A549 (cell line): ENCODE results near the gene SLC6A12. TPM values are rescaled to one million over a fixed set of nuclear protein-coding genes. Genes with fewer than 3 reads are reported as not detected.

Experiments used
- ATAC-seq, 2 experiments: fragments of 200-7000 bp in 1 of 2; fragments of >200 bp in 1 of 2; cut with Nextera tagmentation in 1 of 2; cut with Tn5 transposase in 1 of 2; 3 replicates each; pipeline versions ENCODE4 v1.8.0 to v1.9.1; 2018 to 2020; ENCODE audit warnings: mild to moderate bottlenecking in 1 of 2, moderate library complexity in 1 of 2
- CTCF ChIA-PET: fragments of 300-600 bp; sonication (Branson Sonifier 250); formaldehyde crosslinking; extraction: SDS; loops from one replicate; lab custom pipeline; 2021; ENCODE audit warnings: antibody characterized with exemption, inconsistent platforms; lab: Yijun Ruan, JAX
- POLR2A ChIA-PET: fragments of 350-600 bp; formaldehyde crosslinking; extraction: SDS; loops from one replicate; lab custom pipeline; 2021; ENCODE audit warnings: antibody characterized with exemption, inconsistent platforms; lab: Yijun Ruan, JAX
- DNase-seq, 2 experiments: peaks; one replicate each; pipeline versions ENCODE4 v3.0.0 to v3.0.0-alpha.2; 2011 to 2016; ENCODE audit warnings: low read depth in 1 of 2, low spot score in 1 of 2
- FAIRE-seq: peaks from 2 replicates; lab custom pipeline; 2011; peaks lifted over from hg19 to GRCh38; lab: Jason Lieb, UNC
- H3K27ac ChIP-seq, 2 experiments: fragments of >200 bp; sonication (Bioruptor Twin); formaldehyde crosslinking; 3 replicates each; pipeline ENCODE4 v1.5.1; 2016 to 2017
- H3K4me1 ChIP-seq: fragments of >200 bp; sonication (Bioruptor Twin); formaldehyde crosslinking; 3 replicates; pipeline ENCODE4 v1.6.1; 2016
- H3K4me2 ChIP-seq: fragments of >200 bp; sonication (Bioruptor Twin); formaldehyde crosslinking; 3 replicates; pipeline ENCODE4 v1.6.1; 2016
- H3K4me3 ChIP-seq: fragments of >200 bp; sonication (Bioruptor Twin); formaldehyde crosslinking; 3 replicates; pipeline ENCODE4 v1.5.1; 2016
- H3K9me3 ChIP-seq: fragments of >200 bp; sonication (Bioruptor Twin); formaldehyde crosslinking; 3 replicates; pipeline ENCODE4 v1.6.1; 2016
- CHD4 ChIP-seq: fragments of 200-600 bp; sonication (generic); IDR thresholded peaks from 2 replicates; pipeline ENCODE4 v1.6.1; 2016; ENCODE audit warnings: antibody characterized with exemption, mild to moderate bottlenecking, borderline replicate concordance
- EHMT2 ChIP-seq: fragments of 200-600 bp; sonication (generic); IDR thresholded peaks from 2 replicates; pipeline ENCODE4 v1.6.1; 2016; ENCODE audit warnings: antibody characterized with exemption, low read depth, mild to moderate bottlenecking, moderate library complexity
- FOSL2 ChIP-seq, 2 experiments: fragments of 450-650 bp in 1 of 2; fragments of >200 bp in 1 of 2; sonication (Bioruptor Twin) in 1 of 2; formaldehyde crosslinking; IDR thresholded peaks; 2 replicates each; pipeline versions ENCODE4 v1.5.0 to v1.6.1; 2016 to 2020; ENCODE audit warnings: mild to moderate bottlenecking in 1 of 2, moderate library complexity in 1 of 2
- GATA3 ChIP-seq: IDR thresholded peaks from 2 replicates; pipeline ENCODE4 v1.6.1; 2012; ENCODE audit warnings: borderline replicate concordance
- HEYL ChIP-seq: fragments of 250-450 bp; sonication (Bioruptor Pico); IDR thresholded peaks from 2 replicates; pipeline ENCODE4 v1.8.0; 2021; ENCODE audit warnings: mild to moderate bottlenecking, moderate library complexity
- JUN ChIP-seq, 2 experiments: fragments of >200 bp; sonication (Bioruptor Twin); formaldehyde crosslinking; IDR thresholded peaks; 2 replicates in 1 of 2; 3 replicates in 1 of 2; pipeline ENCODE4 v1.6.1; 2016 to 2017
- KDM5A ChIP-seq: fragments of 200-600 bp; sonication (generic); IDR thresholded peaks from 2 replicates; pipeline ENCODE4 v1.6.1; 2016; ENCODE audit warnings: antibody characterized with exemption, mild to moderate bottlenecking
- NR3C1 ChIP-seq: fragments of >200 bp; sonication (Bioruptor Twin); formaldehyde crosslinking; IDR thresholded peaks from 3 replicates; pipeline ENCODE4 v1.6.1; 2017
- POLR2A ChIP-seq: IDR thresholded peaks from 2 replicates; pipeline ENCODE4 v1.6.1; 2012; ENCODE audit warnings: mild to moderate bottlenecking, low read length
- RFX5 ChIP-seq: fragments of 450-650 bp; IDR thresholded peaks from 2 replicates; pipeline ENCODE4 v1.7.1; 2014; ENCODE audit warnings: antibody characterized with exemption, mild to moderate bottlenecking, moderate library complexity
- RNF2 ChIP-seq: fragments of 200-600 bp; sonication (generic); IDR thresholded peaks from 2 replicates; pipeline ENCODE4 v1.6.1; 2016; ENCODE audit warnings: low read depth, mild to moderate bottlenecking, antibody characterized with exemption, moderate library complexity, borderline replicate concordance
- ZFP36 ChIP-seq: fragments of 450-650 bp; IDR thresholded peaks from 2 replicates; pipeline ENCODE4 v1.6.1; 2014; ENCODE audit warnings: borderline replicate concordance; ENCODE audit not compliant: partially characterized antibody
- ZNF302 ChIP-seq: fragments of 250-450 bp; sonication (Bioruptor Pico); IDR thresholded peaks from 2 replicates; pipeline ENCODE4 v1.9.0; 2021; ENCODE audit warnings: inconsistent platforms, mild to moderate bottlenecking, moderate library complexity
- WGBS: methylation state at CpG from one replicate; pipeline ENCODE4 v1.1.6; 2017; ENCODE audit errors: missing lambda C conversion rate; 5-methylcytosine and 5-hydroxymethylcytosine counted together
- polyA plus RNA-seq, 4 experiments: library from polyadenylated mRNA; depleted of rRNA in 3 of 4; stranded (reverse); fragments of >200 nt; fragmentation: RNase III in 1 of 4; extraction: RNeasy Plus Mini Kit Qiagen cat#74134 plus additional on column Dnase treatment in 1 of 4; gene quantifications; 2 replicates in 3 of 4; 3 replicates in 1 of 4; pipeline ENCODE4 v1.2.3, GENCODE V29; 2011 to 2017
- TF ChIP-seq, protein P1 (sequence below): fragments of 150-350 bp; IDR thresholded peaks from 2 replicates; pipeline ENCODE4 v1.6.1; 2014; ENCODE audit warnings: low read depth, mild to moderate bottlenecking, low read length

The SLC6A12 gene
- polyA plus RNA-seq, 2 of the 4 experiments (the other 2 are of a cell fraction): 0.78 to 4.4 TPM

DNA sequence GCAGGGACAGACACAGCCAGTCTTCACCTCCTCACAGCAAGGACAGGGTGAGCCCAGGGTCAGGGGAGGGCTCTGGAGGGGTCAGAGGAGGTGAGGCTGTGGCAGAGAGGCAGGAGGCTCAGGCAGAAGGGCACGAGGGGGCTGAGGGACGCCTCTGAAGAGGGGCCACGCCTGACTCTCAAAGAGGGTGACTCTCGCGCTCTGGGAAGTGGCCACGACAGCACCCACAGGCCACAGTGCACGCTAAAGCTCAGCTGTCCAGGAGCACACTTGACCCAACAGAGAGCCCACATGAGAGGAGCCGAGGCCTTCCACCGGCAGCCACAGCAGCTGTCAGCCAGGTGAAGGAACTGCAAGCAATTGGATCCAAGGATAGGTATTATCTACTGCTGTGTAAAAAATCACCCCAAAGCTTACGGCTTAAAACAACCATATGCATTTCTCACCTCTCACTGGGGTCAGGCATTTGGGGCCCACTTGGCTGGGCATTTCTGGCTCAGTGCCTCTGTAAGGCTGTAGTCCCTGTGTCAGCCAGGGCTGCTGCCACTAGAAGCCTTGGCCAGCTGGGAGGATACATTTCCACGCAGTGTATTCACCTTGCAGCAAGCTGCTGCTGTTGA lies 27.8 kb downstream of the SLC6A12 start:
- H3K4me1 ChIP-seq: peaks cover 11% of the 10 kb centered on the region
- H3K4me3 ChIP-seq: no peak overlapping the region
- 75% methylated on average over 11 of the region's 11 CpGs for WGBS
- H3K4me2 ChIP-seq: no peak overlapping the region
- H3K9me3 ChIP-seq: no peaks in the 10 kb centered on the region
- FAIRE-seq (no peak), DNase-seq (no peak), ATAC-seq (no peak)
- POLR2A ChIA-PET: no interaction called here
- CTCF ChIA-PET: interaction anchor here (0.6 to 2.1 kb wide), 5 partner anchors 8 to 33 kb away, joined by 3 to 11 read pairs (median 3); no protein-coding TSS in a partner anchor
- TF ChIP-seq EHMT2: no peak
- TF ChIP-seq POLR2A: no peak
- no peak overlapping the region for H3K27ac ChIP-seq

DNA sequence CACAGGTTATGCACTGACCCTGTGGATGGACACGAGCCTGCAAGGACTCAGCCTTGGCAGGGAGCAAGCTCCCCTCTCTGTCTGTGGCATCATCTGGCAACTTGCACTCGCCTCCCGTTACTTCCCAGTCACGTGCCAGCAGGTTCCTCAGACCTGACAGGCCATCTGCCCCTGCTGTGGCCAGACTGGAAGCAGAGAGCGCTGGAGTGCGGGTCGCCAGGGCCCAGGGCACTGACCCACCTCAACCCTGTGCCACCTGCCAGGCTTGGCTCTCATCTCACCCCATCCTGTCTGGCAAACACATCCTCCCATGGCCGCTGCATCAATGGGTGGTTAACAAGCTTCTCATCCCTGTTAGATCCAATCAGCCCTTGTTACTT lies 28.4 kb downstream of the SLC6A12 start:
- no peak for ATAC-seq
- TF ChIP-seq JUN (IDR thresholded peaks at IDR 0.05) (no peak), RFX5 (no peak), CHD4 (no peak), ZNF302 (CRISPR knock-in tag) (no peak), KDM5A (no peak), NR3C1 (no peak), RNF2 (no peak), GATA3 (no peak)
- TF ChIP-seq, protein P1, sequence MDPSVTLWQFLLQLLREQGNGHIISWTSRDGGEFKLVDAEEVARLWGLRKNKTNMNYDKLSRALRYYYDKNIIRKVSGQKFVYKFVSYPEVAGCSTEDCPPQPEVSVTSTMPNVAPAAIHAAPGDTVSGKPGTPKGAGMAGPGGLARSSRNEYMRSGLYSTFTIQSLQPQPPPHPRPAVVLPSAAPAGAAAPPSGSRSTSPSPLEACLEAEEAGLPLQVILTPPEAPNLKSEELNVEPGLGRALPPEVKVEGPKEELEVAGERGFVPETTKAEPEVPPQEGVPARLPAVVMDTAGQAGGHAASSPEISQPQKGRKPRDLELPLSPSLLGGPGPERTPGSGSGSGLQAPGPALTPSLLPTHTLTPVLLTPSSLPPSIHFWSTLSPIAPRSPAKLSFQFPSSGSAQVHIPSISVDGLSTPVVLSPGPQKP: no peak
- Histone ChIP-seq H3K27ac (no peak overlapping the region), H3K9me3 (no peaks in the 10 kb centered on the region), H3K4me3 (no peak overlapping the region), H3K4me2 (no peak overlapping the region), H3K4me1 (peaks cover 11% of the 10 kb centered on the region)
- 72% methylated on average over 8 of the region's 8 CpGs for WGBS
- POLR2A ChIA-PET: no interaction called here
- FAIRE-seq: no peak
- CTCF ChIA-PET: interaction anchor here (1.1 to 2.1 kb wide), 6 partner anchors 9 to 32 kb away, joined by 3 to 11 read pairs (median 3); no protein-coding TSS in a partner anchor
- no peak for DNase-seq

DNA sequence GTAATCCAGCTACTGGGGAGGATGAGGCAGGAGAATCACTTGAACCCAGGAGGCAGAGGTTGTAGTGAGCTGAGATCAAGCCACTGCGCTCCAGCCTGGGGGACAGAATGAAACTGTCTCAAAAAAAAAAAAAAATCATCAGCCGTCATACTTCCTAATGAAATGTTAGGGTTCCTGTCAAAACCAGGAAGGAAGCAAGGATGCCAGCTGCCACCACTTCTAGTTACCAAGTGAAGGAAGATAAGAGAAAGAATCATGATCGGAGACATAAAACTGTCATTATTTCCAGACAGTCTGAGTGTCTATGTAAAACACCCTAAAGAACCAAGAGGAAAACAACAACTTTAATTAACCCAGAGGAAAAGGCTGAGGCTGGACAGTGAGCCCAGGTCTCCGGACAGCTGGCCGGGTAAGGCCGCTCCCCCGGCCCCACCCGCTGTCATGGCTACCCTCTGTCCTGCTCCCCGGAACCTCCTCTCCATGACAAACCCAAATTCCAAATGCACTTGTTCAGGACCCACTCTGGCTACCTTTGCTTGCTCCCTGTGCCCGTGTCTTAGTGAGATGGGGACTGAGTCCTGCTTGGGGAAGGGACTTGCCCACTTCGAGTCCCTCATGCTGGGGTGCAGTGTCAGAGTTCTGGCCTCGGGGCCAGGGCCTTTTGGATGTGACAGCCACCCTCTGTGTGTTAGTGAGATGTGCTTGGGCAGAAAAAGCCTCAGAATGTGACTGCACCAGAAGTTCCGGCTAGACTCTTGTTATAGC lies 29.0 kb downstream of the SLC6A12 start:
- Histone ChIP-seq H3K4me2 (no peak overlapping the region), H3K9me3 (no peaks in the 10 kb centered on the region), H3K4me3 (no peak overlapping the region), H3K27ac (no peak overlapping the region), H3K4me1 (peaks cover 11% of the 10 kb centered on the region)
- ChIA-PET CTCF (interaction anchor here (1.1 to 1.4 kb wide), 4 partner anchors 11 to 32 kb away, joined by 3 to 4 read pairs (median 3); no protein-coding TSS in a partner anchor), POLR2A (no interaction called here)
- FAIRE-seq: no peak
- TF ChIP-seq ZFP36: no peak
- 72% methylated on average over 11 of the region's 13 CpGs for WGBS
- ATAC-seq: no peak
- no peak for DNase-seq

DNA sequence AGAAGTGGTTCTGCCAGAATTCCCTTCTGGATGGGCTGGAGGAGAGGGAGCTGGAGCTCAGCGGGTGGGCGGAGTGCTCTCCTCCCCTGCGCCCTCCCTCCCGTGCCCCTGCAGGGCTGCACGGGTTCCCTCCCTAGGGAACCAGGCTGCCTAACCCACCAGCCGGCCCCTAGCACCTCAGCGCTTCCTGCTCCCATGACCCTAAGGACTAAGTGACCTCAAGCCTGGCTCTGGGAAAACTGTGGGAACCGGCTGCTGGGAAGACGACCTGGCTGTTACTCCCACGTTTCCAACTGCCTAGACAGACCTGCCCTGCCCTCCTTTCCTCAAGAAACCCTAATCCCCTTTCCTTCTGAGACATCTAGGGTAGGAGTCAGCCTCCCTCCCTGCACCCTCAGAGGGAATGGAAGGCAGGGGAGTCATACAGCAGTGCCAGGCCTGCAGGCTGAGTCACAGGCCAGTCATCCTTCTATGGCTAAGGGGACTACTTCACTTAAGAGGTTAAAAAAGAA lies 31.5 kb downstream of the SLC6A12 start:
- peak; percentile 25 to 67 for DNase-seq
- H3K4me1 ChIP-seq: peaks cover 23% of the 10 kb centered on the region
- peak; percentile 66 to 83; a peak in 4 of 6 replicates for ATAC-seq
- ChIA-PET CTCF (no interaction called here), POLR2A (no interaction called here)
- H3K4me3 ChIP-seq: no peak overlapping the region
- FAIRE-seq: no peak
- no peaks in the 10 kb centered on the region for H3K9me3 ChIP-seq
- TF ChIP-seq HEYL (CRISPR knock-in tag) (no peak), FOSL2 (IDR thresholded peaks at IDR 0.05) (no peak), FOSL2 (CRISPR knock-in tag; IDR thresholded peaks at IDR 0.05) (peak; percentile 78), RFX5 (no peak)
- 44% methylated on average over 10 of the region's 10 CpGs for WGBS
- peak overlapping the region in 1 of 2 experiments; percentile 64; a peak in 2 of 6 replicates for H3K27ac ChIP-seq
- H3K4me2 ChIP-seq: peak overlapping the region; percentile 28; the same call in 2 of the 3 replicates
